Suppressor macrophage treated with lipopolysaccharide for 1 hour (primary cell): ENCODE measurements around the gene KAT2A.

ENCODE experiments used
- DNase-seq, 3 donors: peaks; one replicate each; pipeline ENCODE4 v3.0.0-alpha.2; 2020 to 2022

KAT2A gene

GRCh38 chr17:42090964-42091790, 30.0 kb downstream of the KAT2A start:
- no peak for DNase-seq

- DNase-seq = no peak
These were observed 32.4 kb downstream of the KAT2A start for GRCh38 chr17:42088736-42089135.

GRCh38 chr17:42087736-42088705, 33.1 kb downstream of the KAT2A start:
- DNase-seq = no peak

GRCh38 chr17:42087042-42087701, 34.0 kb downstream of the KAT2A start:
- DNase-seq = no peak

GRCh38 chr17:42081516-42082129, 39.5 kb downstream of the KAT2A start:
- no peak for DNase-seq

GRCh38 chr17:42079541-42079940, 41.6 kb downstream of the KAT2A start:
- no peak for DNase-seq

GRCh38 chr17:42078396-42079043, 42.6 kb downstream of the KAT2A start:
- no peak for DNase-seq

- DNase-seq = no peak
These were observed 43.4 kb downstream of the KAT2A start for GRCh38 chr17:42077755-42078154.

- no peak for DNase-seq
These were observed 44.2 kb downstream of the KAT2A start for GRCh38 chr17:42076797-42077559.

GRCh38 chr17:42075789-42076188, 45.4 kb downstream of the KAT2A start:
- DNase-seq = no peak

GRCh38 chr17:42072323-42073187, 48.6 kb downstream of the KAT2A start:
- DNase-seq = peak in 2 of 3 donors; percentile 25 to 60

GRCh38 chr17:42071810-42072209, 49.4 kb downstream of the KAT2A start:
- DNase-seq = no peak

- DNase-seq = no peak
These were observed 52.2 kb downstream of the KAT2A start for GRCh38 chr17:42068979-42069378.

- peak; percentile 64 to 81 (median 73) for DNase-seq
These were observed 53.6 kb downstream of the KAT2A start for GRCh38 chr17:42067371-42068091.

- DNase-seq = no peak
These were observed 56.0 kb downstream of the KAT2A start for GRCh38 chr17:42065201-42065600.
